Heart left ventricle (tissue), 13 donors: ENCODE data around the gene RNF207.

Source experiments
- CTCF ChIP-seq, 12 donors: fragments of 200-600 bp; sonication (generic) in 4 of 12; IDR thresholded peaks; one replicate each; pipeline versions ENCODE4 v1.5.0 to v1.8.0; 2018 to 2022; ENCODE audit warnings: antibody characterized with exemption in 12 of 12, mild to moderate bottlenecking in 5 of 12
- POLR2A ChIP-seq, 2 donors: fragments of 450-650 bp; IDR thresholded peaks; one replicate each; pipeline ENCODE4 v1.6.1; 2017; ENCODE audit warnings: antibody characterized with exemption in 2 of 2, mild to moderate bottlenecking in 2 of 2, moderate library complexity in 2 of 2
- donor health status: ischemic (EF 13 %, LVEDD 7.1; RV severe dilation, severe dysfunction).
- donor health status: DM: no; HTN: yes; CAD: no.
- donor health status: DM: no; HTN: no; CAD: no.
- donor health status: ischemic (EF 25% LVEDD 6.9; RV normal size, moderate dysfunction).
- donor health status: ischemic (EF 25% LVEDD 5.7; RV mildly dilated, moderate dysfunction).
- donor health status: ischemic (EF 35%, LVEDD 5.7; RV mildly dilated, moderate dysfunction).
- donor health status: nonischemic (EF 11% LVEDD 7.7; RV severe dilation, severe dysfunction).
- donor health status: DM: yes; HTN: yes; CAD: no.
- donor health status: PGD.
- donor health status: ischemic (EF 29% LVEDD 5.4; RV normal size, mild dysfunction).
- donor health status: nonischemic (EF 23%, LVEDD 6.1; RV moderate dilation, normal function).

DNA sequence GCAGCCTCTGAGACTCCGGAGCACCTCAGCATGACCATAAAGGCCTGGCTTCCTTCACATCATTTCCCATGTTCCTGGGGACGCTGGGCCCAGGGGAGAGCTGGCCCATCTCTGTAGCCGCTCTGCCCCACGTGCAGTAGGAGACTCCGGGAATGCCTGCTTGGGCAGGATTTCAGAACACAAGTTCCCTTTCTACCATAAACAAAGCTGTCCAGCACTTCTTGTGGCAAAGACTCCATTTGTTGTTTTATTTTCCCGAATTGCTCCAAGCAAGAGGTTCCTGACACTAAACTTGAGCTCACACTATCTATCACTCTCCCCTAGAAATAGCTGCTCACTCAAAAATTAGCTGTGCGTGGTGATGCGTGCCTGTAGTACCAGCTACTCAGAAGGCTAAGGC is 47.7 kb upstream of the RNF207 start:
- TF ChIP-seq CTCF (IDR thresholded peaks at IDR 0.05) (no peak), POLR2A (IDR thresholded peaks at IDR 0.05) (no peak)
